ENCODE results near the gene MYCBP2.
"Not testable (repeated sequence)": the region's sequence is repeated elsewhere in the genome, so short reads cannot be mapped to it uniquely, and the experiment has no call there.

Gene MYCBP2

GRCh38 chr13:77298426-77298825, 28.5 kb downstream of the MYCBP2 start:
- DNase-seq = no peak

- DNase-seq = no peak
Measured at GRCh38 chr13:77291774-77292173, 35.1 kb downstream of the MYCBP2 start.

- DNase-seq = no peak
Measured at GRCh38 chr13:77290342-77290741, 36.6 kb downstream of the MYCBP2 start.

- DNase-seq = no peak
Measured at GRCh38 chr13:77289851-77290250, 37.0 kb downstream of the MYCBP2 start.

GRCh38 chr13:77285632-77286031, 41.3 kb downstream of the MYCBP2 start:
- DNase-seq = not testable (repeated sequence)

GRCh38 chr13:77285098-77285497, 41.8 kb downstream of the MYCBP2 start:
- no peak for DNase-seq

- DNase-seq = no peak
Measured at GRCh38 chr13:77274126-77274525, 52.8 kb downstream of the MYCBP2 start.

GRCh38 chr13:77269141-77269540, 57.8 kb downstream of the MYCBP2 start:
- no peak for DNase-seq

GRCh38 chr13:77267362-77267761, 59.5 kb downstream of the MYCBP2 start:
- no peak for DNase-seq

- no peak for DNase-seq
Measured at GRCh38 chr13:77265336-77265735, 61.6 kb downstream of the MYCBP2 start.

GRCh38 chr13:77262198-77262597, 64.7 kb downstream of the MYCBP2 start:
- DNase-seq = no peak

GRCh38 chr13:77250975-77251374, 75.9 kb downstream of the MYCBP2 start:
- no peak for DNase-seq

GRCh38 chr13:77245224-77245623, 81.7 kb downstream of the MYCBP2 start:
- DNase-seq = not testable (repeated sequence)

GRCh38 chr13:77239312-77239711, 87.6 kb downstream of the MYCBP2 start:
- no peak for DNase-seq

GRCh38 chr13:77235456-77236022, 91.4 kb downstream of the MYCBP2 start:
- DNase-seq = no peak

- DNase-seq = no peak
Measured at GRCh38 chr13:77233159-77233558, 93.7 kb downstream of the MYCBP2 start.

- DNase-seq = no peak
Measured at GRCh38 chr13:77230560-77230959, 96.3 kb downstream of the MYCBP2 start.

- no peak for DNase-seq
Measured at GRCh38 chr13:77225946-77226345, 100.9 kb downstream of the MYCBP2 start.

GRCh38 chr13:77222909-77223308, 104.0 kb downstream of the MYCBP2 start:
- no peak for DNase-seq

GRCh38 chr13:77222000-77222690, 104.7 kb downstream of the MYCBP2 start:
- no peak for DNase-seq

GRCh38 chr13:77219401-77219800, 107.5 kb downstream of the MYCBP2 start:
- DNase-seq = no peak

- no peak for DNase-seq
Measured at GRCh38 chr13:77218274-77218673, 108.6 kb downstream of the MYCBP2 start.

- DNase-seq = no peak
Measured at GRCh38 chr13:77215543-77215942, 111.4 kb downstream of the MYCBP2 start.

- no peak for DNase-seq
Measured at GRCh38 chr13:77213644-77214043, 113.2 kb downstream of the MYCBP2 start.

GRCh38 chr13:77207943-77208342, 119.0 kb downstream of the MYCBP2 start:
- no peak for DNase-seq
